Tibial nerve (tissue), 3 donors: ENCODE data around the gene SAFB.

Source experiments
- CTCF ChIP-seq, 5 experiments: fragments of 200-600 bp in 3 of 5; fragments of 450-650 bp in 2 of 5; sonication (generic) in 3 of 5; IDR thresholded peaks; one replicate each; pipeline ENCODE4 v1.5.1; 2016 to 2019; ENCODE audit warnings: antibody characterized with exemption in 5 of 5, mild to moderate bottlenecking in 3 of 5, moderate library complexity in 2 of 5
- POLR2A ChIP-seq, 2 donors: fragments of 450-650 bp; IDR thresholded peaks; one replicate each; pipeline ENCODE4 v1.6.1; 2017; ENCODE audit warnings: antibody characterized with exemption in 2 of 2, mild to moderate bottlenecking in 2 of 2, moderate library complexity in 2 of 2

- TF ChIP-seq CTCF (IDR thresholded peaks at IDR 0.05) (no peak), POLR2A (IDR thresholded peaks at IDR 0.05) (no peak)
These were observed 69.2 kb downstream of the SAFB start for GRCh38 chr19:5691822-5692722.
